Brain microvascular endothelial cell (primary cell): ENCODE results near the gene PLA2G15.

Source experiments
- DNase-seq: peaks from one replicate; pipeline ENCODE4 v3.0.0-alpha.2; 2020
- H3K27ac ChIP-seq: fragments of 250-450 bp; sonication (Bioruptor Pico); 2 replicates; pipeline ENCODE4 v1.5.1; 2020; ENCODE audit warnings: mild to moderate bottlenecking, moderate library complexity
- H3K27me3 ChIP-seq: fragments of 250-450 bp; sonication (Bioruptor Pico); replicated peaks from 2 replicates; pipeline ENCODE4 v1.5.1; 2020; ENCODE audit warnings: mild to moderate bottlenecking
- H3K36me3 ChIP-seq: fragments of 250-450 bp; sonication (Bioruptor Pico); replicated peaks from 2 replicates; pipeline ENCODE4 v1.5.1; 2020; ENCODE audit warnings: mild to moderate bottlenecking
- H3K4me3 ChIP-seq: 2 replicates; pipeline ENCODE4 v1.5.1; 2011; ENCODE audit warnings: low read depth, mild to moderate bottlenecking, control low read depth, low read length, moderate library complexity
- CTCF ChIP-seq: IDR thresholded peaks from 2 replicates; pipeline ENCODE4 v1.5.1; 2011; ENCODE audit warnings: low read depth, mild to moderate bottlenecking, moderate library complexity, low read length, control low read depth, inconsistent platforms; ENCODE audit errors: missing control alignments
- in situ Hi-C: cut with HindIII; loops from 2 replicates; pipeline ENCODE4 v1.10.0; 2017; ENCODE audit warnings: low sequenced_read_pairs, low pct_ligation_motif_present

PLA2G15 gene

GRCh38 chr16:68296693-68297092 lies 51.5 kb downstream of the PLA2G15 start:
- Histone ChIP-seq H3K4me3 (no peak overlapping the region), H3K27ac (no peak overlapping the region), H3K36me3 (peaks cover 84% of the 10 kb centered on the region), H3K27me3 (no peaks in the 10 kb centered on the region)
- no peak for TF ChIP-seq CTCF
- DNase-seq: no peak
- in situ Hi-C loops: no loop called here

GRCh38 chr16:68297908-68298307 lies 52.7 kb downstream of the PLA2G15 start:
- Histone ChIP-seq H3K27ac (no peak overlapping the region), H3K4me3 (no peak overlapping the region), H3K36me3 (peaks cover 84% of the 10 kb centered on the region), H3K27me3 (no peaks in the 10 kb centered on the region)
- DNase-seq: no peak
- TF ChIP-seq CTCF: no peak
- in situ Hi-C loops: no loop called here

- H3K36me3 ChIP-seq: peaks cover 82% of the 10 kb centered on the region
- in situ Hi-C loops: no loop called here
- no peaks in the 10 kb centered on the region for H3K27me3 ChIP-seq
- DNase-seq: no peak
- no peak overlapping the region for H3K27ac ChIP-seq
- no peak for TF ChIP-seq CTCF
- no peak overlapping the region for H3K4me3 ChIP-seq
Observed at GRCh38 chr16:68298312-68298711, 53.1 kb downstream of the PLA2G15 start.

GRCh38 chr16:68298907-68299561 lies 53.9 kb downstream of the PLA2G15 start:
- H3K27me3 ChIP-seq: no peaks in the 10 kb centered on the region
- no peak for TF ChIP-seq CTCF
- no peak overlapping the region for H3K4me3 ChIP-seq
- peak; percentile 49 for DNase-seq
- H3K27ac ChIP-seq: no peak overlapping the region
- peaks cover 82% of the 10 kb centered on the region for H3K36me3 ChIP-seq
- in situ Hi-C loops: no loop called here

- in situ Hi-C loops: no loop called here
Observed at GRCh38 chr16:68299571-68300453, 54.6 kb downstream of the PLA2G15 start.

More at GRCh38 chr16:68299571-68300453, 54.6 kb downstream of the PLA2G15 start:
- DNase-seq: no peak
- Histone ChIP-seq H3K27me3 (no peaks in the 10 kb centered on the region), H3K36me3 (peaks cover 81% of the 10 kb centered on the region), H3K4me3 (no peak overlapping the region), H3K27ac (no peak overlapping the region)
- no peak for TF ChIP-seq CTCF
